Measurements from ENCODE around the gene PHYKPL.

The PHYKPL gene

DNA sequence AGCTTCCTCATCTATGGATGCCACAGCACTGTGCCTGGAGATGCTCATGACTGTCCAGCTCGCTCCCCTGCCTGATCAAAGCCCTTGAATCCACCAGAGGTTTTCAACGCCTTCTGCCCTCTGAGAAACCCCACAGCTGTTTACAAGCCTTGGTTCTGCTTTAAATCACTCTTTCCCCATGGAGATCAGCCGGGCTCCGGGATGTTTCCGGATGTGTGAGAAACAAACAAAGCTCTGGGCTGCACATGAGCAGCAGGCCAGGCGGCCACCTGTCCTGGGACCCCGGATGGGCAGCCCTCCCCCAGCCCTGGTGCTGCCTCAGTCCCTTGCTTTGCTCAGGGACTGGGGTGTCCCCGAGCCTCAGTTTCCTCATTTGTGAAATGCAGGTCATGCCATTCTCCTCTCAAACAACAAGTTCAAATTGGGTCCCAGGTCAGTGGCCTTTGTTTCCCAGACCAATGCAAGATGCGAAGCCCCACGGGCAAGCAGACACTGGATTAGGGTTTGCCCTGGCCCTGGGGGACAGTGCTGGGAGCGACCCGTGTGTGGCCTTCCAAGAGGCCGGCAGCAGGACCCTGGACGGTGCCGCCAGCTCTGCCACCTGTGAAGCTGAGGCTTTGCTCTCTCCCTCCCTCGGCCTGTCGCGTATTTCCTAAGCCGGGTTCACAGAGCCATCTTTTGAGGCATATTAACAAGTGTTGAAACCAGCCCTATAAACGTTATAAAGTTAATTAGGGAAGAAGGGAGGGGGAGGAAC lies 42.4 kb upstream of the PHYKPL start:
- Histone ChIP-seq H3K36me3 (ENCODE audit: control insufficient read depth in 2 of 2, insufficient read depth in 2 of 2, low read length in 2 of 2) (no peaks in the 10 kb centered on the region), H3K4me3 (ENCODE audit: low read length in 2 of 2) (no peak overlapping the region), H3K9ac (ENCODE audit: low read length in 2 of 2) (no peak overlapping the region), H3K27me3 (ENCODE audit: control insufficient read depth in 1 of 2, insufficient read depth in 2 of 2, low read length in 2 of 2) (peaks cover 0 to 6% of the 10 kb centered on the region in 2 donors), H3K27ac (ENCODE audit: low read length) (no peak overlapping the region), H3K9me3 (ENCODE audit: control insufficient read depth in 2 of 2, low read length in 2 of 2) (peaks cover 0 to 5% of the 10 kb centered on the region in 2 donors), H3K4me1 (ENCODE audit: control insufficient read depth, insufficient read depth, low read length) (peaks cover 4% of the 10 kb centered on the region)

DNA sequence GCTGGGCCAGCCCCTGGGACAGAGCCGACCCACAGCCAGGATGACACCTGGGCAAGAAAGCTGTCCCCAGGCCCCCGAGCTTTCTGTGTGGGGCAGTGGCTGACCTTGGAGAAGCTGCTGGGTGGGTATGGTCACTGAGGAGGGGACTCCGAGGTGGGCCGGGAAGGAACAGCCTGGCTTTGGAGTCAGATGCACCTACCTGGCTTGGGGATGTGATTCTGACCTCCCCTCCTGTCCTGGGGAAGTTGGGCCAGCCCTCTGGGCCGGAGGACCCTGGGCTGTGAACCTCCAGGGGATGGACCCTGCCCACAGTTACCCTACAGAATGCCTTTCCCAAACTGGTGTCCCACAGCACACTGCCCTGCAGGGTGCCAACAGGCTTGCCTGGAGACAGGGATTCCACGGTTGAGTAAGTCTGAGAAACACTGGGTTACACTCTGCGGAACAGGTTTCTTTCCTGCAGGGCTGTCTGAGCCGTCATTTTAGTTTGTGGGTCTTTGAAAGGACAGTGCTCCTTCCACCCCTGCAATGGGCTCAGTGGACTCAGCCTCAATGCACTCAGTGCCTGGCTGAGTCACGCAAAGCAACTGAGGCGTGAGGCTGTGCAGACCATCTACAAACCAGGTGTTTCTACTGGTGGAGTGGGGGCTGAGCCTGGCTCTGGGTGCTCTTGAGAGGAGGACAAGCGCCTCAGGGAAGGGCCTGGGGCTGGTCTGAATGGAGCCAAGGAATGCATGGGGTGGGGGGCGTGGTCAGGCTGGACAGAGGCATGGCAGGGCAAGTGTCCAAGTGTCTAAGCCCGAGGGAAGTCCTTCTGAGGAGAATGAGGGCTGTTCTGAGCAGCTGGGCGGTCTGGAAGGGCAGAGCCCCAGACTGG lies 41.3 kb upstream of the PHYKPL start:
- no peak overlapping the region for H3K4me3 ChIP-seq (ENCODE audit: low read length in 2 of 2)
- no peaks in the 10 kb centered on the region for H3K4me1 ChIP-seq (ENCODE audit: control insufficient read depth, insufficient read depth, low read length)
- H3K9ac ChIP-seq (ENCODE audit: low read length in 2 of 2) = no peak overlapping the region
- H3K36me3 ChIP-seq (ENCODE audit: control insufficient read depth in 2 of 2, insufficient read depth in 2 of 2, low read length in 2 of 2) = no peaks in the 10 kb centered on the region
- peaks cover 0 to 5% of the 10 kb centered on the region in 2 donors for H3K9me3 ChIP-seq (ENCODE audit: control insufficient read depth in 2 of 2, low read length in 2 of 2)
- H3K27ac ChIP-seq (ENCODE audit: low read length) = no peak overlapping the region
- peaks cover 0 to 3% of the 10 kb centered on the region in 2 donors for H3K27me3 ChIP-seq (ENCODE audit: control insufficient read depth in 1 of 2, insufficient read depth in 2 of 2, low read length in 2 of 2)

- Histone ChIP-seq H3K4me1 (ENCODE audit: control insufficient read depth, insufficient read depth, low read length) (no peaks in the 10 kb centered on the region), H3K36me3 (ENCODE audit: control insufficient read depth in 2 of 2, insufficient read depth in 2 of 2, low read length in 2 of 2) (no peaks in the 10 kb centered on the region), H3K27me3 (ENCODE audit: control insufficient read depth in 1 of 2, insufficient read depth in 2 of 2, low read length in 2 of 2) (peaks cover 0 to 3% of the 10 kb centered on the region in 2 donors), H3K9me3 (ENCODE audit: control insufficient read depth in 2 of 2, low read length in 2 of 2) (peaks cover 0 to 5% of the 10 kb centered on the region in 2 donors), H3K4me3 (ENCODE audit: low read length in 2 of 2) (no peak overlapping the region), H3K27ac (ENCODE audit: low read length) (no peak overlapping the region), H3K9ac (ENCODE audit: low read length in 2 of 2) (no peak overlapping the region)
Observed at GRCh38 chr5:178273041-178273440, 40.4 kb upstream of the PHYKPL start.

DNA sequence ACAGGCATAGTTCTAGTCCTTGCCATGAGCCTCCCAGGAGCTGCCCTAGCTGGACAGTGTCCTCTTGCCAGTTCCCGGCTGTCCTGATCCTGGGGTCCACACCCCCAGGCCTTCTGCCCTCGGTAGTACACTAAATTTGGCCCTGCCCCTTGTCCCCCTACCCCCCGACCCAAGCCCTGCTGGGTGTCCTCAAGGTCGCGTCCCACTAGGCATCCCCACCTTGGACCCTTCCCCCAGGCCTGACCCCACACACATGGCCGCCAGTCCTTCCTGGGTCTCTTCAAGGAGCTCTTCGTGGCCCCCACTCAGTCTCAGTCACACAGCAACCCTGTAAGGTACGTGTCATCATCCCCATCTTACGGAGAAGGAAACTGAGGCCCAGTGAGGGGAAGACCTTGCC lies 40.0 kb upstream of the PHYKPL start:
- Histone ChIP-seq H3K9ac (ENCODE audit: low read length in 2 of 2) (no peak overlapping the region), H3K4me1 (ENCODE audit: control insufficient read depth, insufficient read depth, low read length) (no peaks in the 10 kb centered on the region), H3K27ac (ENCODE audit: low read length) (no peak overlapping the region), H3K27me3 (ENCODE audit: control insufficient read depth in 1 of 2, insufficient read depth in 2 of 2, low read length in 2 of 2) (peaks cover 0 to 3% of the 10 kb centered on the region in 2 donors), H3K9me3 (ENCODE audit: control insufficient read depth in 2 of 2, low read length in 2 of 2) (peaks cover 0 to 5% of the 10 kb centered on the region in 2 donors), H3K36me3 (ENCODE audit: control insufficient read depth in 2 of 2, insufficient read depth in 2 of 2, low read length in 2 of 2) (no peaks in the 10 kb centered on the region), H3K4me3 (ENCODE audit: low read length in 2 of 2) (no peak overlapping the region)

- no peaks in the 10 kb centered on the region for H3K36me3 ChIP-seq (ENCODE audit: control insufficient read depth in 2 of 2, insufficient read depth in 2 of 2, low read length in 2 of 2)
- H3K27me3 ChIP-seq (ENCODE audit: control insufficient read depth in 1 of 2, insufficient read depth in 2 of 2, low read length in 2 of 2) = peaks cover 0 to 3% of the 10 kb centered on the region in 2 donors
- H3K9ac ChIP-seq (ENCODE audit: low read length in 2 of 2) = no peak overlapping the region
- no peak overlapping the region for H3K4me3 ChIP-seq (ENCODE audit: low read length in 2 of 2)
- H3K4me1 ChIP-seq (ENCODE audit: control insufficient read depth, insufficient read depth, low read length) = no peaks in the 10 kb centered on the region
- H3K9me3 ChIP-seq (ENCODE audit: control insufficient read depth in 2 of 2, low read length in 2 of 2) = peaks cover 0 to 5% of the 10 kb centered on the region in 2 donors
- H3K27ac ChIP-seq (ENCODE audit: low read length) = no peak overlapping the region
Observed at GRCh38 chr5:178271726-178272479, 39.3 kb upstream of the PHYKPL start.

DNA sequence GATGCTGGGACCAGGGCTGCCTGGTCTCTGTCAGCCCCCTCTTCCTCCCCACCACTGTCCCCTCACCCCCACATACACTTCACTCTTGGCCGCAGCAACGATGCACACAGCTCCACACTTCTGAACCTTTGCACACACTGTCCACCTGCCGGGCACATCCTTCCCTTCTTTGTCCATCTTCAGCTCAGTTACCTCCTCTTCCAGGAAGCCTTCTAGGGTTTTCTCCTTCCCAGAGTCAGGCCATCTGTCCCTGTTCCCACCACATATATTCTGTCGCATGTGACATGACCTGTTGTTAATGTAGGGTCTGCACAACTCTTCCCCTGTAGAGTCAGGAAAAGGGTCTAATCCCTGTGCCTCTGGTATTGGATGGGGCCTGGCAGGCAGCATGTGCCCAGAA lies 38.6 kb upstream of the PHYKPL start:
- peaks cover 0 to 3% of the 10 kb centered on the region in 2 donors for H3K27me3 ChIP-seq (ENCODE audit: control insufficient read depth in 1 of 2, insufficient read depth in 2 of 2, low read length in 2 of 2)
- no peak overlapping the region for H3K4me3 ChIP-seq (ENCODE audit: low read length in 2 of 2)
- H3K27ac ChIP-seq (ENCODE audit: low read length) = no peak overlapping the region
- no peaks in the 10 kb centered on the region for H3K36me3 ChIP-seq (ENCODE audit: control insufficient read depth in 2 of 2, insufficient read depth in 2 of 2, low read length in 2 of 2)
- no peak overlapping the region for H3K9ac ChIP-seq (ENCODE audit: low read length in 2 of 2)
- H3K9me3 ChIP-seq (ENCODE audit: control insufficient read depth in 2 of 2, low read length in 2 of 2) = peaks cover 0 to 5% of the 10 kb centered on the region in 2 donors
- H3K4me1 ChIP-seq (ENCODE audit: control insufficient read depth, insufficient read depth, low read length) = no peaks in the 10 kb centered on the region

GRCh38 chr5:178269499-178269898 lies 36.9 kb upstream of the PHYKPL start:
- Histone ChIP-seq H3K4me3 (ENCODE audit: low read length in 2 of 2) (no peak overlapping the region), H3K4me1 (ENCODE audit: control insufficient read depth, insufficient read depth, low read length) (no peaks in the 10 kb centered on the region), H3K9ac (ENCODE audit: low read length in 2 of 2) (no peak overlapping the region), H3K9me3 (ENCODE audit: control insufficient read depth in 2 of 2, low read length in 2 of 2) (no peaks in the 10 kb centered on the region), H3K36me3 (ENCODE audit: control insufficient read depth in 2 of 2, insufficient read depth in 2 of 2, low read length in 2 of 2) (no peaks in the 10 kb centered on the region), H3K27ac (ENCODE audit: low read length) (no peak overlapping the region), H3K27me3 (ENCODE audit: control insufficient read depth in 1 of 2, insufficient read depth in 2 of 2, low read length in 2 of 2) (no peaks in the 10 kb centered on the region)

DNA sequence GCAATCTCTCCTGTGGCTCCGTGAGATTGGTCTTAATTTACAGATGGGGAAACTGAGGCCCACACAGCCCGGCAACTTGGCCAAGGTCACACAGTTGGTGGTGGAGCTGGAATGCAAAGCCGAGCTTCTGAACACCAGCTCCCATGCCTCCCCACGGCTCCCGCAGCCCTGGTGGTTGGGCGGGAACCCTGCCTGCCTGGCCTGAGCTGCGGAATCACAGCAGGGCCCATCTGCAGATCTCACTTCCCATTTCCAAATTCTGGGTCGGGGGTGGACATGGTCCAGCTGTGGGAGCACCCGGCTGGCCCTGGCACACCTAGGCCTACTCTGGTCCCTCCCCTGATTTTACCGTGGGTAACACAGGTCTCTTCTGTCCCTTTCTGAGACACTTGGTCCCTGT lies 35.3 kb upstream of the PHYKPL start:
- Histone ChIP-seq H3K36me3 (ENCODE audit: control insufficient read depth in 2 of 2, insufficient read depth in 2 of 2, low read length in 2 of 2) (no peaks in the 10 kb centered on the region), H3K4me1 (ENCODE audit: control insufficient read depth, insufficient read depth, low read length) (no peaks in the 10 kb centered on the region), H3K27me3 (ENCODE audit: control insufficient read depth in 1 of 2, insufficient read depth in 2 of 2, low read length in 2 of 2) (no peaks in the 10 kb centered on the region), H3K9me3 (ENCODE audit: control insufficient read depth in 2 of 2, low read length in 2 of 2) (no peaks in the 10 kb centered on the region), H3K27ac (ENCODE audit: low read length) (no peak overlapping the region), H3K4me3 (ENCODE audit: low read length in 2 of 2) (no peak overlapping the region), H3K9ac (ENCODE audit: low read length in 2 of 2) (no peak overlapping the region)

DNA sequence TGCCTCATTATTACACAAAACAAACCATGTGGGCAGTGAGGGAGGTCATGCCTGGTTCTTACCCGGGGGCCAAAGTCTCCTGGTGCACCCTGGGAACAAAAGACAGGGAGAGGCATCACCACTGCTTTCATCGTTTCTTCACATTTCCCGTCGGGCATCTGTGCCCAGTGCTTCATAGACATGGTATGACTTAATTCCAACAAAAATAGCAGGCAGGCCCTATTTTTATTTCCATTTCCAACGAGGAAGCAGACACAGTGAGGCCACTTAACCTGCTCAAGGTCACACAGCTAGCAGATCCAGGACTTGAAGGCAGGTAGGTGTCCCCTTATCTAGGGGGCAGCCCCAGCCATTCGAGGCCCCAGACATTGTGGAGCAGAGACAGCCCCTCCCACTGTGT lies 34.6 kb upstream of the PHYKPL start:
- Histone ChIP-seq H3K27ac (ENCODE audit: low read length) (no peak overlapping the region), H3K4me1 (ENCODE audit: control insufficient read depth, insufficient read depth, low read length) (no peaks in the 10 kb centered on the region), H3K27me3 (ENCODE audit: control insufficient read depth in 1 of 2, insufficient read depth in 2 of 2, low read length in 2 of 2) (no peaks in the 10 kb centered on the region), H3K4me3 (ENCODE audit: low read length in 2 of 2) (no peak overlapping the region), H3K9me3 (ENCODE audit: control insufficient read depth in 2 of 2, low read length in 2 of 2) (no peaks in the 10 kb centered on the region), H3K36me3 (ENCODE audit: control insufficient read depth in 2 of 2, insufficient read depth in 2 of 2, low read length in 2 of 2) (no peaks in the 10 kb centered on the region), H3K9ac (ENCODE audit: low read length in 2 of 2) (no peak overlapping the region)

- H3K9me3 ChIP-seq (ENCODE audit: control insufficient read depth in 2 of 2, low read length in 2 of 2) = no peaks in the 10 kb centered on the region
- no peaks in the 10 kb centered on the region for H3K36me3 ChIP-seq (ENCODE audit: control insufficient read depth in 2 of 2, insufficient read depth in 2 of 2, low read length in 2 of 2)
- H3K9ac ChIP-seq (ENCODE audit: low read length in 2 of 2) = no peak overlapping the region
- H3K4me1 ChIP-seq (ENCODE audit: control insufficient read depth, insufficient read depth, low read length) = no peaks in the 10 kb centered on the region
- H3K27ac ChIP-seq (ENCODE audit: low read length) = no peak overlapping the region
- H3K27me3 ChIP-seq (ENCODE audit: control insufficient read depth in 1 of 2, insufficient read depth in 2 of 2, low read length in 2 of 2) = no peaks in the 10 kb centered on the region
- H3K4me3 ChIP-seq (ENCODE audit: low read length in 2 of 2) = no peak overlapping the region
Observed at GRCh38 chr5:178266581-178266980, 34.0 kb upstream of the PHYKPL start.
